Measurements from ENCODE around the gene TOP2B. TPM values are rescaled to one million over a fixed set of nuclear protein-coding genes. Genes with fewer than 3 reads are reported as not detected.

Gene TOP2B
- total and polyA plus RNA-seq, 9 of the 15 experiments (the other 6 are each of a cell fraction or from before 2014, with no cell fraction given), result 45.3 to 186 (median 134) TPM

GRCh38 chr3:25583343-25583742 is 81.4 kb downstream of the TOP2B start (continued):
- no peak for TF ChIP-seq ZNF318 (IDR thresholded peaks at IDR 0.05; ENCODE audit: borderline replicate concordance in 1 of 2, low read depth in 1 of 2)

- Histone ChIP-seq H3K27me3 (ENCODE audit: control insufficient read depth in 2 of 2, insufficient read depth in 2 of 2, low read length in 2 of 2) (peaks cover 28 to 64% of the 10 kb centered on the region in 2 experiments), H3K4me1 (replicated peaks in 1 of 2; ENCODE audit: control insufficient read depth in 2 of 2, insufficient read depth in 2 of 2, low read length in 2 of 2) (peaks cover 2 to 6% of the 10 kb centered on the region in 2 experiments; a peak in 2 of 5 replicates), H2AFZ (ENCODE audit: low read depth, low read length) (no peak overlapping the region), H3K36me3 (ENCODE audit: control insufficient read depth, insufficient read depth, low read length) (no peaks in the 10 kb centered on the region), H4K20me1 (replicated peaks; ENCODE audit: control insufficient read depth, insufficient read depth, low read length) (0 out of 2 replicates have a peak, but pooled peaks cover 2% of the 10 kb centered on the region), H3K4me2 (ENCODE audit: insufficient read depth, low read length) (no peak overlapping the region), H3K4me3 (no peak overlapping the region), H3K79me2 (ENCODE audit: control insufficient read depth, insufficient read depth, low read length) (no peaks in the 10 kb centered on the region), H3K9me3 (replicated peaks; ENCODE audit: control insufficient read depth, insufficient read depth, low read depth, low read length) (no peaks in the 10 kb centered on the region), H3K9me1 (ENCODE audit: control insufficient read depth, insufficient read depth, low read length) (no peaks in the 10 kb centered on the region), H3K27ac (ENCODE audit: extremely low read depth, low read depth, low read length) (no peak overlapping the region), H3K9ac (ENCODE audit: insufficient read depth in 1 of 2, low read depth in 2 of 2, low read length in 2 of 2) (no peak overlapping the region)
- no TSS peak for BruUV-seq (replicated peaks)
- ChIA-PET POLR2A (no interaction called here), CTCF (ENCODE audit: low intra/inter-chr PET ratio) (no interaction called here)
- WGBS (ENCODE audit: insufficient coverage, low coverage, missing lambda C conversion rate), result 3% methylated on average over 2 of the region's 2 CpGs
- in situ Hi-C loops (cut with MboI), result no loop called here
- intact Hi-C loops (cut with micrococcal nuclease), result loop anchor here (1.0 kb wide), 1 partner anchor 10 kb away; no protein-coding TSS in a partner anchor
- DNase-seq (ENCODE audit: extremely low read depth in 1 of 4, low spot score in 3 of 4), result peak; percentile 60 to 91 (median 71)
- ATAC-seq, result peak; percentile 97
- peak; percentile 96 for FAIRE-seq
- TF ChIP-seq UBTF (IDR thresholded peaks at IDR 0.05; ENCODE audit: borderline replicate concordance in 1 of 2, low read depth in 2 of 2, low read length in 2 of 2) (peak; percentile 84 to 85; a peak in 2 of 4 replicates), ZNF146 (CRISPR knock-in tag; IDR thresholded peaks at IDR 0.05; ENCODE audit: unreplicated experiment) (no peak), SMARCA5 (IDR thresholded peaks at IDR 0.05) (no peak), U2AF1 (optimal IDR thresholded peaks at IDR 0.05; ENCODE audit: low read depth, low read length) (no peak), SIN3B (IDR thresholded peaks at IDR 0.05; ENCODE audit: low read depth) (no peak), ZNF717 (CRISPR knock-in tag; IDR thresholded peaks at IDR 0.05) (no peak), ARNT (IDR thresholded peaks at IDR 0.05) (peak in 1 of 2 experiments; percentile 61; a peak in 1 of 4 replicates), ZNF140 (CRISPR knock-in tag; IDR thresholded peaks at IDR 0.05) (no peak), OTX1 (CRISPR knock-in tag; IDR thresholded peaks at IDR 0.05) (no peak)
Measured at GRCh38 chr3:25582242-25582641, 82.5 kb downstream of the TOP2B start.
